CD4-positive, alpha-beta T cell treated with Interleukin-4 for 4 hours (primary cell): ENCODE measurements around the gene CYP51A1.
"Not testable (repeated sequence)": the region's sequence is repeated elsewhere in the genome, so short reads cannot be mapped to it uniquely, and the experiment has no call there.

Source experiments
- DNase-seq: peaks from one replicate; pipeline ENCODE4 v3.0.0-alpha.2; 2020

CYP51A1 gene

DNA sequence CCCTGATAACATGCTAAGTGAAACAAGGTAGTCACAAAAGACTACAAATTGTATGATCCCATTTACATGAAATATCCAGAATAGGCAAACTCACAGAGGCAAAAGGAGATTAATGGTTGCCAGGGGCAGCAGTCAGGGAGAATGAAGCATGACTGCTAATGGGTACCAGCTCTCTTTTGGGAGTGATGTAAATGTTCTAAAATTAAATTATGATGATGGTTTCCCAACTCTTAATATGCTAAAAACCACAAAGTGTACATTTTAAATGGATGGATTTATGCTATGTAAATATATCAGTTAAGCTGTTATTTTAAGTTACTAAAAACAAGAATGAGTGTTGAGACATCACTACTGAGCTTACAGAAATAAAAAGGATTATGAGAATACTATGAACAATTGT, 12.6 kb downstream of the CYP51A1 start:
- DNase-seq: no peak

DNA sequence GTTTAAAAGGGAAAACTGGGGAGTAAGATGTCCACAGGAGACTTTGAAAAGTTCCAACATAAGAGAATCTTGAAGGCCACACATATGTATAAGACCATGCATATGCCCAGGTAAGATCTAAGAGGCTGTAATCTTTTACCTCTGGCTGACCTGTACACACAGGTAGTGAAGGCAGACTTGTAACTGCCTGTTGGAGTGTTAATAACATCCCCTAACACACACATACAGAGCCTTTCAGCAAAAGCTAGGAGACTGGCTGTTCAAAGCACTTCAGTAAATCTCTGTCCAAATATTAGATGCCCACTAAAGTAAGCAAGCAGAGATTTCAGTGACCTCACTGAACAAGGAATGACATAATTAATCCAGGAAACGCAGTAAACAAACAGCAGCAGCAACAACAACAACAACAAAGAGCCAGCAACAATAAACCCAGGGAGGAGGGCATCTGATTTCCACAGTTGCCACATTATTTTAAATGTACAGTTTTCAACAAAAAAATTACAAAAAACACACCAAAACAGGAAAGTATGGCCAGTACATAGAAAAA, 15.0 kb downstream of the CYP51A1 start:
- no peak for DNase-seq

DNA sequence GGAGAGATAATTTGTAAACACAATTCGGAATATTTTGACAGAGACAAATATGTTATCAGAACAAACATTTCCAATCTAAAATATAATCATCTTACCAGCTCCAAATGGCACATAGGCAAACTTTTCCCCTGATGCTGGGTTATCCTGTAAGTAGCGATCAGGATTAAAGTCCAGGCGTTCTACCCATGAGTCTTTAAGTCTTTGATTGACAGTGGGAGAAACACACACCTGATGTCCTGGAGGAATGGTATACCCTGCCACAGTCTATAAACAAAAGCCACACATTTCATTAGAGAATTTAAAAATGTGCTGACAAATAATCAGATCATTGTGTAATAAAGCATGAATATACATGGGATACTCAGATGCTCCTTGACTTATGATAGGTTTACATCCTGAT, 17.3 kb downstream of the CYP51A1 start:
- no peak for DNase-seq

DNA sequence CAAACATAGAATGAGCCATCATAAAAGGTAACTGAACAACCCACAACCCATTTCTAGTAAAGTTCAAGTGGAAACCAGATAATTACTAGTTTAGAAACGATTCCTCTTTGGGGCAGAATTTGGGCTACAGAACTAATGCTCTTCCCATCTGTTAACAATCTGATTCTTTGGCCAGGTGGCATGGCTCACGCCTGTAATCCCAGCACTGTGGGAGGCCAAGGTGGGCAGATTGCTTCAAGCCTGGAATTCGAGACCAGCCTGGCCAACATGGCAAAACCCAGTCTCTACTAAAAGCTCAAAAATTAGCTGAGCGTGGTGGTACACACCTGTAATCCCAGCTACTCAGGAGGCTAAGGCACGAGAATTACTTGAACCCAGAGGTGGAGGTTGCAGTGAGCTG, 18.5 kb downstream of the CYP51A1 start:
- DNase-seq: no peak

DNA sequence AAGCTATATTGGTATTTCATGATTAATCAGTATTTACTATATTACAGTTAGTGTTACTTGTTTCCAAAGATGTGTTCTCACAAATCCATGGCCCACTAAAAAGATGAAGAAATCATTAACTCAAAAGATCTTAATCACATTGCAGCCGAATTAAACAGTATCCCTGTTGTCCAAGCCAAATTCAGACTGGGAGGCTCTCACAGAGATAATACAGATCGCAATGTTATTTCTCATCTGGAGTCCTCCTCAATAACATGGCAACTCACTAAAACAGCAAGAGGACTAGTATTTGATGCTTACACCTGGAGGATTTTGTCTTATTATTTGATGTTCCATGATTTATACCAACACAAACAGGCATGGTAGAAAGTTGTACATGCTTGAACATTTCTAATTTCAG, 23.4 kb downstream of the CYP51A1 start:
- DNase-seq: no peak

DNA sequence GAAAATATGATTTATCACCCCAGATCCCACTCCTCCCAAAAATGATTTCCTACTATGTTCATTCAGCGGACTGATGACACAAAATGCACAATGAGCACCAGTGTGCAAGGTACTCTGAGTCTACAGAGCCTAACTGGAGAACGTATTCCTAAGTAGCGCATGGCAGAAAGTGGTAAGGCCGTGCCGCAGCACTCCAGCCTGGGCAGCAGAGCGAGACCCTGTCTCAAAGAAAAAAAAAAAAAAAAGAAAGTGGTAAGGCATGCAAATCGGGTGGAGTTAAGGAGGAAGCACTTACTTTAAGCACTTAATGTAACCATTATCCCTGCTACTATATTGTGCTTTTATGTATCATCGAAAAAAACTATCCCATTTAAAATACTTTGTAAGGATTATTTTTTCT, 25.5 kb downstream of the CYP51A1 start:
- DNase-seq: no peak

DNA sequence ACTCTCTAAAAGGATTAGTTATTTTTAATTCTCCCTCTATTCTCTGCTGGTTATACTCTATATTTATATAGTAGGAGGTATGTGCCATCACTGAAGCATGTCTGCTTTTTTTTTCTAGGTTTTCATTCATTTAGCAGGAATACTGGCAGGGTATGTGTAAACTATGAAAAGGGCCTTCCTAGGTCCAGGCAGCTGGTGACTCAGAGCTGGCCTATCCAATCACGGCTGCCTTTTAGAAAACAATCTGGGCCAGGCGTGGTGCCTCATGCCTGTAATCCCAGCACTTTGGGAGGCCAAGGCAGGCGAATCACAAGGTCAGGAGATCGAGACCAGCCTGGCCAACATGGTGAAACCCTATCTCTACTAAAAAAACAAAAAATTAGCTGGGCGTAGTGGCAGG, 31.4 kb downstream of the CYP51A1 start:
- not testable (repeated sequence) for DNase-seq

DNA sequence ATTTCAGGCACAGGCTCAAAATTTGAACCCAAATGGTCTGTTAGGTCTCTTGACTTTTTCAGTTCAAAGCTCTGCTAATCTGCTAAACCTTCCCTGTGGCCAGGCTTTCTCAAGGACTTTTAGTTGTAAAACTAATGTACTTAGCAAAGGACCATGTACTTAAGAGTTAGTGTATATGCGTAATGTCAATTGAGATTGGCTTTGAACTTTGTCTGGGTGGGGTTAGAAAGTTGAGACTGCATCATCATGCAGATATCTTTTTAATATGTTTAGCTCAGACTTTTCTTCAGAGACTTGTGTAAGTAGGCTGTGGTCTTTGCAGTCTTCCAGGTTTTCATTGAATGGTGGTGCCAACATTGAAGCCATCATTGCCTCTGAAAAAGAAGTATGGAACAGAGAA, 33.7 kb downstream of the CYP51A1 start:
- DNase-seq: no peak

DNA sequence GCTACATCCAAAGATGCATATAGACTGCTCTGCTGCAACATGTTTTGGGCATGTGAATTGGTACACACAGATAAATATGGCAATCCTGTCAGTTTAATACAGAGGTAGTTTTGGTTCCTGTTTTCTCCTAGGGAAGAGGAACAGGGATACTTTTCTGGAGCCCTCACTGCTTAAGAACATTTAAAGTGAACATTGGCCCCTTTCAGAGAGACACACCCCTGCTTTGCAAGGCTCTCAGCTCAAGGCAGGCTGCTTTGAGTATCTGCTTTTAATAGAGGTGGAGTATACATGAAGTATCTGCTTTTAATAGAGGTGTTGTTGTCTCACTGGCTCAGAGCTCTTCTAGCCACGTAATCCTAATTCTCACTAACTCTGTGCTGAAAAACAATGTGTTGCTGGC, 38.9 kb downstream of the CYP51A1 start:
- no peak for DNase-seq

DNA sequence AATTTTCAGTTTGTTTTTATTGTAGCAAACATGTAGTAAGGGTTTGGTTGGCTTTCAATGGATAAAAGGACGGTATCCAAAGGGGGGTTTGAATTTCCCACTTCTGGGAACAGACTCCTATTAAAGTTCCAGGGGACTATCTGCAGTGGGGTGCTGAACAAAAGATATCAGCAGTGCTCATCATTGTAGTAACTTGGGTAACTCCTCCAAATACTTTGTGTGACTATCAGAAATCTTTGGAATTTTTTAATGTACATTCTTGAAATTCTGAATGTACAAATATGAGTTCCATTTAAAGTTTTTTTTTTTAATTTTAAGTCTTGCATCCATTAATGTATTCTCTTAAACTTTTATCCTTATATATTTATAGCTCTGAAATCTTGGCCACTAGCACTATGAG, 42.1 kb downstream of the CYP51A1 start:
- no peak for DNase-seq

DNA sequence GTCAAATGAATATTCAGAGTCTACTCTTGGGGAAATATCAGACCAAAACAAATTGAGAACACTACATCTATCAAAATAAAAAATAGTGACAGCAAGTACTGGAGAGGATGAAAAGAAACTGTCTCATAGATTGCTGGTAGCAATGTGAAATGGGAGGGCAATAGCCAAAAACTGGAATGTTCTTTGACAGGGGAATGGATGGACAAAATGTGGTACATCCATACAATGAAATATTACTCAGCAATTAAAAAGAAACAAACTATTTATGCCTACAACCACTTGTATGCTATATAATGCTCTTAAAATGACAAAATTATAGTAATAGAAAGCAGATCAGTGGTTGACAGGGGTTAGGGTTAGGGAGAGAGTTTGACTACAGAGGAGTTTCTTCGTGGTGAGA, 46.0 kb downstream of the CYP51A1 start:
- DNase-seq: no peak

DNA sequence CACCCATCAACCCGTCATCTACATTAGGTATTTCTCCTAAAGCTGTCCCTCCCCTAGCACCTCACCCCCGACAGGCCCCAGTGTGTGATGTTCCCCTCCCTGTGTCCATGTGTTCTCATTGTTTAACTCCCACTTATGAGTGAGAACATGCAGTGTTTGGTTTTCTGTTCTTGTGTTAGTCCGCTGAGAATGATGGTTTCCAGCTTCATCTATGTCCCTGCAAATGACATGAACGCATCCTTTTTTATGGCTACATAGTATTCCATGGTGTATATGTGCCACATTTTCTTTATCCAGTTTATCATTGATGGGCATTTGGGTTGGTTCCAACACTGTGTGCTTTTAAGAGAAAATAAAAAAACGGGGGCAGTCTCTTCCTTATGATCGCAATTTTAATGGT, 50.4 kb downstream of the CYP51A1 start:
- not testable (repeated sequence) for DNase-seq

DNA sequence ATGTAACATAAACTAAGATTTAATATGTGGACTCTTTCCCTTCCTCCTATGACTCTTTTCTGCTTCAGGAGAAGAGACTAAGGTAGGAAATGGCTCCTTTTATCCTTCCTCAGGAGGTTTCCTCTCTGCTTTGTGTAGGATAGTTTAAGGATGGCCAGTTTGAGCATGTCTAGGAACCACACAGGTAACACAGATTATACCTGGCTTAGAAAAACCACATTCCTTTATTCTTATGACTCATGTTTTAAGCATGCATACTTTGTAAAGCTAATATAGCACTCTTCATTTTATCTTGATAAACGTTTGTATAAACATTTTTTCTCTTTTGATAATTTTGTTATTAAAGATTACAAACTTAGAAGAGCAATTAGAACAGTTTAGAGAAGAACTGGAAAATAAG, 57.8 kb downstream of the CYP51A1 start:
- no peak for DNase-seq

DNA sequence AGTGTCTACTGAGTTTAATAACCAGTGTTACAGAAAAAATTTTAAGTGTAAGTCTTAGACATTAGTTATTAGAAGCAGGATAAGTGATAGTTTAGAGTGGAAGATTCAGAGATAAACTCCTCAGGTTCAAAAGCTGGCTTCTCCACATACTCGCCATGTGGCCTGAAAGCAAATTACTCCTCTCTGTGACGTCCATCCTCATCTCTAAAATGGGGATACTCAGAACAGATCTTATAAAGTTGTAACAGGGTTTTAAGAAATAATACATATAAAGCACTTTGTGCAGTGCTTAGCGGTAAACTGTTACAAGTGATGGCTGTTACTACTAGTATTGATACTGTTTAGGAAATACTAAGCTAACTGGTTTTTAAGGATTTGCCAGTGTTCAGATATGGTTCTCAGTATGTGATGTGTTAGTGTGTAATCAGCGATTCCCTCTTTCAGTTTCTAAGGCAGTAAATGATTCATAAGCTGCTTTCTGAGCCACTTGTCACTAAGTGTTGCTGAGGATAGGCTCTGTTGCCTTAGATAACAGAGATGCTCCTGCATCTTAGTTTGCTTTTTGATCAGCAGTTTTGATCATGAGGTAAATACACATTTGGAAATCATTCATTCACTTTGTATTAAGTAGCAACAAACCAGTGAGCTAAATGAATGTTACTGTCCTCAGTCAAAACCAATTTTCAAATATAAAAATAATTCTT, 58.7 kb downstream of the CYP51A1 start:
- DNase-seq: no peak

DNA sequence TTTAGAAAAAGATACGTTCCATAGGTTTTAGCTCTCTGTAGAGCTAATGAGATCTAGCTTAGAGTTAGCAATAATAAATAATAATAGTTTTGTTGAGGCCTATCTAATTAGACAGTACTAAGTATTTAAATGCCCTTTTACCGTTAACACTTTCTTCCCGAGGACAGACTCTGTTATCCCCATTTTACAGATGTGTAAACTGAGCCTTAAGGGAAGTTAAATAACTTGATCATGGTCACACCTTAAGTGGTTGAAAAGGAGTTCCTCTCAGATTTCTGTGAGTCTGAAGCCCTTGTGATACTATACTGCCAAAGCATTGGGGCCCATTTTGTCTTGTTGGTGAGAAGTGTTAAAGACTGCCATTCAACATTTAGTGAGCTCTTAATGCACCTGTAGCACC, 61.6 kb downstream of the CYP51A1 start:
- DNase-seq: no peak

DNA sequence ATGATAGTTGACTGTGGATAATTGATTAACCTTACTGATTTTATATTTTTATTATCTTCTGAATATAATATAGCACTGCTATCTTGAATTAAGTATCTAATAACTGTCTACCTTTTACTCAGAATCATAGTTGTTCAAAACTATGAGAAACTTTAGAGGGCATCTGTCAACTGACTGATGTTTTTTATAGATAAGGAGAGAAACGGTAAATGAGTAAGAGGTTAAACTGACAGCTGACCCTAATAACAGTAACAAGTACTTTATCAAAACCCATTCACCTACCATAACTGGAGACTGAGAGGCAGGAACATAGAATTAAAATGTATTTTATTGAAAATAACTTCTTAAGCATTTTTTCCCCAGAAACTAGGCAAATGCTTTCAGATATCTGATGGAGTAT, 62.2 kb downstream of the CYP51A1 start:
- no peak for DNase-seq

DNA sequence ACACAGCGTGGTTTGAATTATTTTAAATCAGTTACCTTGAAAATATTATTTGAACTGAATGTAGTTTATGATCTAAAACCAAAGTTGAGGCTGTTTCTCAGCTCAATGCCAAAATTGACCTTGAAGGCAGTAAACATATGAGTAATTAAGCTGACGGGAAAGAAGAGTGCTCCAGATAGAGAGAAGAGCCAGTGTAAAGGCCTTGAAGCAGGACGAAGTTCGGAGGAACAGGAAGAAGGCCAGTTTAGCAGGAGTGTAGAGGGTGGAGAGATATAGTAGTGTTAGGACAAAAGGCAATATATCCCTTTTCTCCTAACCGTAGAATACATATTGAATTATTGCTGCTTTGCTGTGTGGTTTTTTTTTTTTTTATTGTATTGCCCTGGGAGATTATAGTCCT, 63.2 kb downstream of the CYP51A1 start:
- no peak for DNase-seq

DNA sequence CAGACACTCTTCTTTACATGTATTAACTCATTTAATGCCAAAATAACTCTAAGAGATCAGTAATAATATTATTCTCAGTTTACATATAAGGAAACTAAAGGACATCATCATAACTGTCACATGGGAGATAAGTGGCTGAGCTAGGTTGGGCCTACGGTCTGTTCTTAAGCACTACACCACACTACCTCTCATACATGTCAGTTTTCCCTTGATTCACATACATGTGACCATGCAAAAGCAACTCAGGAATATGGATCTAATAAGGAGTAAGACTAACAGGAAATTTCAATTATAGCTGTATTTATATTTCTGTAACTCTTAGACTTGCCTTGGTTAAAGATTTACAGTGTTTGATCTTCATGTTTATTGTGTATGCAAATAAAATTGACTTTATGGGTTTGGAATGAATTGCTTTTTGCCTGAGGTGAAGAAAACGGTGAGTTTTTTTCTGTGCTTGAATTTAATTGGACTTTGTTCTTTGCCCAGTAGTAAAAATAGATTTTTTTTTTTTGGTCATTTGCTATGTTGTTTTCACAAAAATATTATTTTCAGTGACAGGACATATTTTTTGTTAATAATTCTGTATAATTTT, 69.7 kb downstream of the CYP51A1 start:
- no peak for DNase-seq
